HG02678 (cell line): Measurements from ENCODE around the gene DMGDH.

Experiments
- ATAC-seq: cut with Tn5 transposase; IDR thresholded peaks from one replicate; pipeline ENCODE4 v1.9.1; 2021; ENCODE audit warnings: mild to moderate bottlenecking, moderate library complexity; ENCODE audit not compliant: unreplicated experiment

DMGDH gene

DNA sequence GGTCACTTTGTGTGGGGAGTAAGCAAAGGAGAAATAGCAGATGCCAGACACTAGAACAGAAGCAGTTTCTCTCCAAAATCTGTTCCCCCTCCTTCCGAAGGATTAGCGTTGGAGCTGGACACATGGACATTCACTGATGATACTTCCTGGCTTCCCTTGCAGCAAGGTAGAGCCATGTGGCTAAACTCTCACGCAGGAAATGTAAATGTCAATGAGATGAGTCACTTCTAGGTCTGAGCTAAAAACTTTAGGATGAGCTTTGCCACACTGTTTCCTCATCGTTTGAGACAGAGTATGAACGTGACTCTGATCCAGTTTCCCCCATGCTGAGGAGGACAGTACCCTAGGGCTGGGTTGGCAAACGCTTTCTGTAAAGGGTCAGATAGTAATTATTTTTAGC, 5.2 kb upstream of the DMGDH start:
- ATAC-seq: no peak

DNA sequence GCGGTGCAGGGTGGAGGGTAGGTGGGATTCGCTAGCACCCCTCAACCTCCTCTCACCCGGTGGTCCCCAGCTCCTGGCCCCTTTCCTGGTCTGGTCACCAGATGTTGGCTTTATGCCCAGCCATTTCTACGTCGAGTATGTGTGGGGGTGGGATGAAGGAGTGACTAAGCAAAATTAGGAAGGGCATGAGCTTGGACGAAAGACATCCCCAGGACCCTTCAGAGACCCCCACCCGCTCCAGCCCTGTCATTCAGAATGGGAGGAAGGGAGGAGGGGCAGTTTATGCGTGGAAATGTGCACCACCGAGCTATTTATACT, 835 bp upstream of the DMGDH start:
- ATAC-seq: no peak

DNA sequence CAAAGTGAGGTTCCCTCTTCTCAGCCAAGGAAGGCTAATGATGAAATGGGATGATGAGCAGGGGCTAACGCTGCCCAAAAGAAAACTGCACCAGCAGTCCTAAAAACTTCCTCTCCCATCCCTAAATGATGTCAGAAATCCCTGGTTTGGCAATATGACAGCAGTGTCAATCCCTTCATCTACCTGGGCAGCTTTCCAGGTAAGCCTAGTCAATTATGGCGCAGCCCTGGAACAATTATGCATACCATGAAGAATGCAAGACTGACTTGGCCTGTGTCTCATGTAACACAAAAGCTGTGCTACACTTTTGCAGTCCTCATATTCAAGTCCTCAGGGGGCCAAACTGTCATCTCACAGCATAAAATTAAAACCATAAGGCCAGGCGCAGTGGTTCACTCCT, 7.0 kb downstream of the DMGDH start:
- ATAC-seq: no peak

DNA sequence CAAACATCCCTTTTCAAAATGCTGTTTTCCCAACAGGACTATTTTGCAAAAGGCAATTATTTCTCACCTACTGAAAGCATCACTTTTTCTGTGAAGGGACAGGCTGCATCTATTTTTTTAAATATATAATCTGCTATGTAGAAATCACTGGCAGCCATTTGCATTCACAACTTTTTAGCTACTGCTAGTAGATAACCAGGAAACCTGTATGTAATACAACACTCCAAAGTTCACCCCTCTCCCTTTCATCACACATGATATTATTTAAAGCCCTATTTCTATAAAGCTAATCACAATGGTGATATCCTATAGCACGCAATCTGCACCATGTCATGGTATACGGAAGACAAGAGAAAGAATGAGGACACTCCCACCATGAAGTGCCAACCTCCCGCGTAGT, 9.8 kb downstream of the DMGDH start:
- no peak for ATAC-seq

DNA sequence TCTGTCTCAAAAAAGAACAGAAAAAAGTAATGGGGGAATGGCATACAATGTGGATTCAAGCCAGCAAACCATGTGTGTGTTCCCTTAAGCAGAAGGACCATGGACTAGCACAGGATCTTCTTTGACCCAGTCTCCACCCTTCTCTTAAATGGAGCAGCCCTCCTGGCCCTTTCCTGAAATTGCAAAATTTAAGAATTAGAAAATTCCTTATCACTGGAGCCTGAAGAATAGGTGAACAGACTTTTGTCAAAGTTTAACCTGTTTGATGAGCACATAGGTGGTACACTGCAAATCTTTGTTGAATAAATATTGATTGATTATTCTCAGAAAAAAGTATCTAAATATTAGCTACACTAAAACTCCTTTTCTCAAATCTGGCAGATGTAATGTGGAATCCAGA, 12.6 kb downstream of the DMGDH start:
- no peak for ATAC-seq

DNA sequence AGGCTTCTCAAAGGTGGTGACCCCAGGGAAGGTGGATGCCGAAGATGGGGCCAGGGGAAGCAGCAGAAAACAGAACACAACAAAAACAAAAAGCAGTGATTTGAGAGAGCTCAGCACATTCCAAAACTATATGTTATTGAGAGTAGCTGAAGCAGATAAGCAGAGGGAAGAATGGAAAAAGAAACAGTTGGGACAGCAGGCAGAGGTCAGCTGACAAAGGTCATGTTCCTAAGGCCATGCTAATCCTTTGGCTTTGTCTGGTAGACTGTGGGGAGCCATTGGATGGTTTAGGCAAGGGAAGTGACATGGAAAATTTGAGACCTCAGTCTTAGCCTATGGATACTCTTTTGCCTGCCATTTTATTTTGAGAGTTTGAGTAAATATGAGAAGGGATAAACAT, 14.5 kb downstream of the DMGDH start:
- no peak for ATAC-seq

DNA sequence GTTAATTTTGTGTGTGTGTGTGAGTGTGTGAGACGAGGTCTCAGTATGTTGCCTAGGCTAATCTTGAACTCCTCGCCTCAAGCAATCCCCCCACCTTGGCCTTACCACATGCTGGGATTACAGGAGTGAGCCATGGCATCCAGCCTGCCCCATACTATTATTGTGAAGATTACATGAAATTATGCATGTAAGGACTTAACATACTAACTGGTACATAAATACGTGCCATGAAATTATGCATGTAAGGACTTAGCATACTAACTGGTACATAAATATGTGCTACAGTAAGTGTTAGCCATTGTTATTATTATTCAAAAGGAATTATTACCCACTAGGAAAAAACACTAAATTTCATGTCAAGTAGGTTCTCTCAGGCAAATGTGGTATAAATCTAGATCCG, 16.2 kb downstream of the DMGDH start:
- ATAC-seq: no peak

DNA sequence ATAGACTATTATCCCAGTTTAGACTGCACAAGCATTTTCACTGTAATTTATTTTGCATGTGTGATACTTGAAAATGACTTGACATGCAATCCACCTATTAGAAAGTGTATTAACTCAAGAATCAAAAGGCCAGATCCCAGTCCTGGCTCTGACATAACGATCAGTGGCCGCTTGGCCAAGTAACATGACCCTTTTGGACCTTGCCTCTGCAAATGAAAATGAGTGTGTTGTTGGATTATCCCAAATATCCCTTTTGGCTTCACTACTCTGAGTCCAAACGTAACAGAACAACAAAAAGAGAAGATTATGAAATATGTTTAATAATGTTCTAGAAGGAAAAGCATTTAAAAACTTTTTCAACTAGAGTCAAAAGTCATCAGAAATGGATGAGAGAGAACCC, 19.0 kb downstream of the DMGDH start:
- no peak for ATAC-seq

DNA sequence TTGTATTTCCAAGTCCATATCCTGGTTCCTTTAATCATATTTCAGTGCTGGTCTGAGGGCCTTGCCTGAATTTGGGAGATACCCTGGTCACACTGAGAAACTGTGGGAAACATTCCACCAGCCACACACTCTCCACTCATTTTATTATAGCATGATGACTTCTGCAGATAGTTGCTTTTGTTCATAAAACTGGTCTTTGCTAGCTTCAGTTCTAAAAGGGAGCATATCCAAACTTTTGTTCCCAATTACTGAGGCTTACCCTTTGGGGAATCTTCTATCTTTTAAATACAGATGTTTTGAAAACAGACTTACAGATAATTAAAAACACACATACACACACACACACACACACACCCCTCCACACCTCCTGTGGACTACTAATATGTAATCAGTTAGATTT, 21.0 kb downstream of the DMGDH start:
- ATAC-seq: no peak

DNA sequence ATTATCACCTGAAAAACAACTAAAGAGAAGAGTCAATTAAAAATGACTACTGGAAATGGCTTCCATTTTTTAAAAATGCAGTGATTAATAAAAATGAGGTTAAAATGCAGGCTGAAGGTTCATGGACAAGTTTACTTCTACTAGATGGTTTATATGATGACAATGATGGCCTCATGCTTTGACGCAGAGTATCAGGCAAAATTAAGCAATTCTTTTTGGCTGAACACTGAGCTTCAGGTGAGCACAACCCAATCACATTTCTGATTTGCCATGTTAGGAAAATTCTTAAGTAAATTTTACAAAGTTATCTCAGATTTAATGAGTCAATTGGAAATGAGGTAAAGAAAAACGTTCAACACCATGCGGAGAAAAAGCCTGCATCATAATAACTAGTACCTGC, 22.3 kb downstream of the DMGDH start:
- ATAC-seq: no peak

DNA sequence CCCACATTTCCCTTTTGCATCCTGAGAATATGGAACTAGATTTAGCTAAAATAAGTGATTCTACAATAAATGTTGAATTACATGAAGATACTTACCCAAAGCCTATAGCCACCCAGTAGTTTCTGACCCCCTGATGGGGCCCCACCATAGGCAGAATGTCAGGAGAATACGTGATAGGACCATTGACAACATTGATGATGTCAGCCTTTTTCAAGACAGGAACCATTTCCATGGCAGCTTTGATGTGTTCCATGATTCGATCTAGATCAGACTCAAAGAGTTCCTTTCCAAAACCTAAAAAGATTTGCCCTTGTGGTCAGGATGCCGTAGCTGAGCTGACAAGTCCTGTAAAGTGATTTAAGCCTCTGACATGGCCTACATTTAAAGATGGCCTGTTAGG, 27.3 kb downstream of the DMGDH start:
- no peak for ATAC-seq

DNA sequence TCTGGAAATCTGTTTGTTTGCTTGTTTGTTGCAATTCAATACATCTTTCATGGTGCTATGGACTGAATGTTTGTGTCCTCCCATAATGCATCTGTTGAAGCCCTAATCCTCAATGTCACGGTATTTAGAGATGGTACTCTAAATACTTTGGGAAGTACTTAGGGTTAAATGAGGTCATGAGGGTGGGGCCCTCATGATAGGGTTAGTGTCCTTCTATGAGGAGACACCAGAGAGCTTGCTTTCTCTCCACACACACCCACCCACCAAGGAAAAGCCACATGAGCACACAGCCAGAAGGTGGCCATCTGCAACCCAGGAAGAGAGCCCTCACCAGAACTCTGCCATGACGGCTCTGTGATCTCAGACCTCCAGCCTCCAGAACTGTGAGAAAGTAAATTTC, 32.7 kb downstream of the DMGDH start:
- no peak for ATAC-seq

DNA sequence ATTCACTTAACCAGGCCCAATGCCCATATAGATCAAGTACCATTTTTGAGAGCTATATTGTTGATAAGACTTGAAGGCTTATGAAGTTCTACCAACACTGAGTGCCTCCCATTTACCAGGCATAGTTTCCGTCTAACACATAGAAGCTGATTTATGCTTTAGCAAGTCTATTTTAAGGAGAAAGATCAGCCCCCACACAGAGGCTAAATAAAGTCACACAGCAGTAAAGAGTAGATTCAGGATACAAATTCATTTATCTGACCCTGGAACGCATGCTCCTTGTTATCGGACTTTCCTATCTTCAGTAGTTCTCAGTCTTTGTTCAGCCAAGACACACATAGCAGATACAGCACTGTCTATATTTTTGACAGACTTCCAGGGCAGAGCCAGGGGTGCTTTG, 34.2 kb downstream of the DMGDH start:
- ATAC-seq: no peak

DNA sequence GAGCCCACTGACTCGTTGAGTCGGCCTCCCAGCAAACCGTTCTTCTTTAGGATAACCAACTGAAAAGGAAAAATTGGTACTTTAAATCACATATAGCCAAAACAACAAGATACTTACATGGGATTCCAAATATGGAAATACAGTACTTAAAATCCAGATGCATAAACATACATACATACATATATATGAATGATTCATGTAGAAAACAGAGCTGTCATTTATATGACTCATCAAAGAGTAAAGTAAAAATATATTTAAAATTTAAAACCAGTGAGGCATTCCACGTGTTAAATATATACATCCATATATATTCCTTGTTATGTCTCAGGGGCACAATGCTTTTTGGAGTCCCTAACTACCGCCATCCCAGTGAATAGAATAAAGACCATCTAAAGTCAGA, 36.7 kb downstream of the DMGDH start:
- ATAC-seq: no peak

DNA sequence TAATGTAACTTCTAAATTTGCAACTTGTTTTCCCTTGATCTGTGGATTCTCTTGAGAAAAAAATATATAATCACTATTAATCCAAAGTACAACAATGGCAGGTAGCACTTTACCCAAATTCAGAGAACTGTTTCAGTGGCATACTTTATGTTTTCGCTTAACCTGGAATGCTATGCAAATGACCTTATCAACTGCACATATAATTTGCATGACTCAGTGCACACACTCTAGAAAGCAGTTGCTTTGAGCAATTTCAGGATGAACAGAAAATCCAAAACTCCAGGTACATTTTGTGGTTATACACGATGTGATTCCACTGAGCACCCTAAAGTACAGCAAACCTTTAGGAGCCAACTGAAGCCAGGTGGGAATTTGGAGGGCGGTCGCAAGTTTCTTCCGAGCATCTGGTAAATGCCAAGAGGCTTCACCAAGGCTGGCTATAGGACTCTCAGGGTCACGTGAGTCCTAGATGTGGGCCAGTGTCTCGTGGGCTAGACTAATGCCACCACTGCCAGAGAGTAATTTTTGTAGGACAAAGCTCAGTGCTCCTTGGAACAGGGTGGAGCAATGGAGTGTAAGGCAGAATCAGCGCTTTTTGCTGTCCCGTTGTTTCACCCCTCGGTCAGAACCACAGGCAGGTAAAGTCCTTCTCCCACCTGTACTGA, 37.3 kb downstream of the DMGDH start:
- ATAC-seq: no peak

DNA sequence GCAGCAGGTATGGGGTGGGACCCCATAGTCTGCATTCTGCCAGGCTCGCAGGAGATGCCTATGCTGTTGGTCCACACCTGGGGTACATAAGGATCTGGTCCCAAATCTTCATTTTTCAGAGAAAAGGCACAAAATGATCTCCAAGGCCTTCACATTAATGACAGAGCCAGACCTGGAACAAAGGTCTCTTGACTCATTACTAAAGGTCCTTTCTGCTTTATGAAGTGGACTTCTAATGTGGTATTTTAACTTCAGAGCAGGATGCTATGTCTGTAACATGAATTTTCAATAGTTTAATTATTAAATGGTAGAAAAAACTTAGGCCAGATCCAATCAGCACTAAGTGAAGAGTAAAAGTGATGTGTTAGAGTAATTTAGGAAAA, 38.0 kb downstream of the DMGDH start:
- ATAC-seq: no peak

DNA sequence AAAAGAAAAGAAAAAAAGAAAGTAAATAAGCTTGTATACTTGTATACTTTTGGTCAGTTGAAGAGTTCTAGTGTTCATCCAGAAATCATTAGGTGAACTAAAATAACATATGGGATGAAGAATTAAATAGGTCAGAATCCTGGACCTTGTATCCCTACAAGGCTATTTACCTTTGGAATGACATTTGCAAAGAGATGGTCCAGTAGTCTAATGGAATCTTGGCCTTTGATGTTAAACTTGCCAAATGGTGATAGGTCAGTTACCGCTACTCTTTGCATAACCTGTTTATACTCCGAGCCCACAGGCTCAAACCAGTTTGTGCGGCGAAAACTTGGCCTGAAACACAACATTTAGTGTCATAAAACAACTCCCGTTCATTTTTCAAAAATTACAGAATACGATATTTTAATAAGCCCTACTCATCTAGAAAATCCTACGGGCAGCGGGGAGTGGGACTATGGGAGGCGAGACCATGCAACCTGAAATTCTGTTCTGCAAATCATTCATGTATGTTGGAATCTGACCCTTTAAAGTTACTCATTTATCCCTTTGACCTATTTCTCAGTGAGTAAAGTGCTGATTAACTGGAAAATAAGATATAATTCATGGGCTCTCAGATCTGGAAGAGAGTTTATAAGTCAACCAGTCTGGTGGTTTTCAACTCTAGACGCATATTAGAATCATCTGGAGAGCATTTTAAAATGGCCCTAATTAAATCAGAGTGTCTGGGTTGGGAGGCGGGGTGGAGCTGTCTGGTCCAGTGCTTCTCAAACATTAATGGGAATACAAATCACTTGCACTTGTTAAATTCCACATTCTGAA, 38.6 kb downstream of the DMGDH start:
- ATAC-seq: no peak

DNA sequence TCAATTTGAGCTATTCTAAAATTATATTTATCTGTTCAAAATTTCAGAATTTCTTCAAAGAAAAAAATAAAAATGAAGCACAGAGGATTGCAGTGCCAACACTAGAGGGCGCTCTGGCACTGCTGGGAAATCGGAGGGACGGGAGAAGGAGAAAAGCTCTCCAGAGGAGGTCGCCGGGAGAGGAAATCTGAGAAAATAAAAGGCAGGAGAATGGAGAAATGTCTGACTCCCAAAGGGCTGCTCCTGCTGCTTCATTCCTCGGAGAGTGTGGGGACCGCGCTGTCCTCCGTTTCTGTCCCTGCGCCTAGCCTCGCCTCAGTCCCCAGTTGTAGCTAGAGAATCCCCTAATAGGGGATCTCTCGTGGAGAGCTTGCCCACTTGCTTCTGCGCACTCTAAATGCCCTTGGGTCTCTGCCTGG, 44.4 kb downstream of the DMGDH start:
- ATAC-seq: no peak

DNA sequence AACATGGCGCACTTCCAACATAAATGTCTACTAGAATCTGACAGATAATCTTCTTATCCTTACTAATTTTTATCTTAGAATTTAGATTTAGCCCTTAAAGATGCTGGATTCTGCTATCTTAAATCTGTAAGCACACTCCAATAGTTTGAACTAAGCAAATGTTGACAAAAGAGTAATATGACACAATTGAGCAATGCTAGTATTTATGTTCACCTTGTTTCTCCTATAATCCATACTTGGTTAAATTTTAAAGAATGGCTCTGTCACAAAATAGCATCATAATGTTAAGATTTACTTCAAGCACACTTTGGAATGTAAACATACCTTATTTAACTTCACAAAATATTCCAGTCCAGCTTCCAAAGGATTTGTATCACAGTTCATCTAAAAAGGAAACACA, 45.5 kb downstream of the DMGDH start:
- ATAC-seq: no peak

DNA sequence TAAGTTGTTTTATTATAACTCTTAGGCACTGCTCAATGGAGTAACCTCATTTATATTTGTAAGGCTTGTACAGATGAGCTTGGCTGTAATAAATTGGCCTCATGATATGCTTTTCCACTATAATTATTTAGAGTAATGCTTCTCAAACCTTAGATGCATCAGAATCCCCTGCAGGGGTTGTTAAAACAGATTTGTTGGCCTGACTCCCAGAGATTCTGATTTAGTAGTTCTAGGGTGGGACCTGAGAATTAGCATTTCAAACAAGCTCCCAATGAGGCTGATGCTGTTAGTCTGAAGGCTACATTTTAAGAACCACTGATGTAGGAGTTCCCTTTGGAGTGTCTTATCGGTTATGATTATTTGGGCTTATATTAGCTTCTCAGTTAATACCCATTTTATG, 46.1 kb downstream of the DMGDH start:
- ATAC-seq: no peak

DNA sequence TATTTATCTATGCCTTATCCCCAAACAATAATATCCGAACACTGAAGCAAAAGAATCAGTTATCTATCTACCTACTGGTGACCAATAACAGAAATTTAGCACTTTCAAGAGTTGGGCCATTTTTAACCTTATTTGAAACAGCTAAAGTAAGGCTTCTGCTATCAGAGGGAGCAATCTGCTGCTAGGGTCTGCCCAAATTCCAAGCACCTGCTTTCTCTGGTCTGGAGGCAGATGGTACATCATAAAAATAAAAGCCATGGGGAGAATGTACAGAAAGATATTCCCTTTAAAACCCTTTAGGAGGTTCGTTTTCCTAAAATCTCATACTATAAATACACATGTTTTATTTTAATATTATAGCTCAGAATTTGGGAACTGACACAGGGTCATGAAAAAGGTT, 46.7 kb downstream of the DMGDH start:
- no peak for ATAC-seq

DNA sequence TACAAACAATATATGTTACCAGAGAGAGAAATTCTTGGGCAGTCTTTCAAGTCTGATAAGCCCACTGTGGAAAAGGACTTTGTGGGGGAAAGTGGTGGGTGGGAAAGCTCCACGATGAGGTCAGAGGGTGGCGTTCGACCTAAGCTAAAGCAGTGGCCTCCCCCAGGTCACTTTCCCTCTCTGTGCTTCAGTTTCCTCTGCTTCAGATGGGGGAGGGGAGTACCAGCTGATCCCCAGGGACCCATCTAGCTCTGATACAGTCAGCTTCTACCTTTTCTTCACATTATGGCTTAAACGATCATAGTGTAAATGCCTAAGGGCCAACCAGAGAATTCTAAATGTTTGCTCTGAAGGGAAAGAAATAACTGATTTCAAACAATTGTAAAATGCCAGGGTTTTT, 47.7 kb downstream of the DMGDH start:
- no peak for ATAC-seq
